IMR-90 (cell line): ENCODE results near the gene TOMM34.

ENCODE experiments used
- BHLHE40 ChIP-seq: fragments of 150-350 bp; IDR thresholded peaks from 2 replicates; pipeline ENCODE4 v1.6.1; 2016; ENCODE audit warnings: mild to moderate bottlenecking, low read depth, low read length
- CEBPB ChIP-seq: IDR thresholded peaks from 2 replicates; pipeline ENCODE4 v1.6.1; 2012; ENCODE audit warnings: low read depth, low read length, improper control_type of control experiment
- CHD1 ChIP-seq: IDR thresholded peaks from 2 replicates; pipeline ENCODE4 v1.6.1; 2012; ENCODE audit warnings: low read depth, low read length, improper control_type of control experiment
- FOS ChIP-seq: fragments of 150-350 bp; IDR thresholded peaks from 2 replicates; pipeline ENCODE4 v1.6.1; 2016; ENCODE audit warnings: low read depth, low read length
- MAFK ChIP-seq: IDR thresholded peaks from 2 replicates; pipeline ENCODE4 v1.6.1; 2012; ENCODE audit warnings: low read depth, low read length, improper control_type of control experiment
- MXI1 ChIP-seq: IDR thresholded peaks from 2 replicates; pipeline ENCODE4 v1.6.1; 2012; ENCODE audit warnings: low read depth, mild to moderate bottlenecking, low read length, moderate library complexity, borderline replicate concordance
- NFE2L2 ChIP-seq: fragments of 150-350 bp; IDR thresholded peaks from 2 replicates; pipeline ENCODE4 v1.6.1; 2016; ENCODE audit warnings: low read depth, mild to moderate bottlenecking, low read length
- POLR2A ChIP-seq: IDR thresholded peaks from 2 replicates; pipeline ENCODE4 v1.6.1; 2012; ENCODE audit warnings: mild to moderate bottlenecking, low read depth, low read length
- RAD21 ChIP-seq: IDR thresholded peaks from 2 replicates; pipeline ENCODE4 v1.6.1; 2012; ENCODE audit warnings: low read length, improper control_type of control experiment
- RCOR1 ChIP-seq: IDR thresholded peaks from 2 replicates; pipeline ENCODE4 v1.6.1; 2012; ENCODE audit warnings: mild to moderate bottlenecking, low read length, improper control_type of control experiment; ENCODE audit not compliant: insufficient replicate concordance
- RFX5 ChIP-seq: IDR thresholded peaks from 2 replicates; pipeline ENCODE4 v1.8.0; 2012; ENCODE audit warnings: low read depth, mild to moderate bottlenecking, low read length, moderate library complexity
- TF ChIP-seq, protein P1 (sequence below): conservative IDR thresholded peaks from 2 replicates; pipeline ENCODE4 v1.5.1; 2012; ENCODE audit warnings: mild to moderate bottlenecking, low read depth, low read length, improper control_type of control experiment
- TF ChIP-seq, protein P2 (sequence below): fragments of 150-350 bp; IDR thresholded peaks from 2 replicates; pipeline ENCODE4 v1.6.1; 2016; ENCODE audit warnings: low read depth, mild to moderate bottlenecking, low read length, moderate library complexity, borderline replicate concordance

DNA sequence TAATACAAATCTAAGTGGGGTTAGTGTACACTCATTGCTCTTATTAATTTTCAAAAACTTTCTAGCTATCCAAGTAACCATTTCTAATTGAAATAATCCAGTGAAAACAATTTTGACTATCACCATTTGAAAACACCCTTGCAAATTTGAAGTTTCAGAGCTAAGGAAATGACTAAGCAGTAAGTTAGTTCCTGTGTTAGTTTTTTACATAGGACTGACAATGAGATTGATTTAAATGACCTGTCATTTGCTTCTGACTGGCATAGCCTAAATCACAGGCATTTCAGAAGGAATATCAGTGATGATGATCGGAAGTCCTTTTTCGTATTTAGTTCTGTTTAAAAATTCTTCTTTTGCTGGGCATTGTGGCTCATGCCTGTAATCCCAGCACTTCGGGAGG lies 33.1 kb upstream of the TOMM34 start:
- TF ChIP-seq RFX5 (no peak), FOS (no peak), RAD21 (no peak), POLR2A (no peak), CEBPB (no peak), MAFK (no peak), MXI1 (no peak), RCOR1 (no peak), CHD1 (no peak), NFE2L2 (peak; percentile 7; the same call in 1 of the 2 replicates), BHLHE40 (no peak)
- TF ChIP-seq, protein P1, sequence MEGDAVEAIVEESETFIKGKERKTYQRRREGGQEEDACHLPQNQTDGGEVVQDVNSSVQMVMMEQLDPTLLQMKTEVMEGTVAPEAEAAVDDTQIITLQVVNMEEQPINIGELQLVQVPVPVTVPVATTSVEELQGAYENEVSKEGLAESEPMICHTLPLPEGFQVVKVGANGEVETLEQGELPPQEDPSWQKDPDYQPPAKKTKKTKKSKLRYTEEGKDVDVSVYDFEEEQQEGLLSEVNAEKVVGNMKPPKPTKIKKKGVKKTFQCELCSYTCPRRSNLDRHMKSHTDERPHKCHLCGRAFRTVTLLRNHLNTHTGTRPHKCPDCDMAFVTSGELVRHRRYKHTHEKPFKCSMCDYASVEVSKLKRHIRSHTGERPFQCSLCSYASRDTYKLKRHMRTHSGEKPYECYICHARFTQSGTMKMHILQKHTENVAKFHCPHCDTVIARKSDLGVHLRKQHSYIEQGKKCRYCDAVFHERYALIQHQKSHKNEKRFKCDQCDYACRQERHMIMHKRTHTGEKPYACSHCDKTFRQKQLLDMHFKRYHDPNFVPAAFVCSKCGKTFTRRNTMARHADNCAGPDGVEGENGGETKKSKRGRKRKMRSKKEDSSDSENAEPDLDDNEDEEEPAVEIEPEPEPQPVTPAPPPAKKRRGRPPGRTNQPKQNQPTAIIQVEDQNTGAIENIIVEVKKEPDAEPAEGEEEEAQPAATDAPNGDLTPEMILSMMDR = no peak
- TF ChIP-seq, protein P2, sequence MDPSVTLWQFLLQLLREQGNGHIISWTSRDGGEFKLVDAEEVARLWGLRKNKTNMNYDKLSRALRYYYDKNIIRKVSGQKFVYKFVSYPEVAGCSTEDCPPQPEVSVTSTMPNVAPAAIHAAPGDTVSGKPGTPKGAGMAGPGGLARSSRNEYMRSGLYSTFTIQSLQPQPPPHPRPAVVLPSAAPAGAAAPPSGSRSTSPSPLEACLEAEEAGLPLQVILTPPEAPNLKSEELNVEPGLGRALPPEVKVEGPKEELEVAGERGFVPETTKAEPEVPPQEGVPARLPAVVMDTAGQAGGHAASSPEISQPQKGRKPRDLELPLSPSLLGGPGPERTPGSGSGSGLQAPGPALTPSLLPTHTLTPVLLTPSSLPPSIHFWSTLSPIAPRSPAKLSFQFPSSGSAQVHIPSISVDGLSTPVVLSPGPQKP = no peak
